GM12878 (cell line): ENCODE results near the gene CMTM4.

ENCODE experiments used
- EZH2 ChIP-seq: IDR thresholded peaks from 2 replicates; pipeline ENCODE4 v1.6.1; 2012; ENCODE audit warnings: low read depth, mild to moderate bottlenecking, control low read depth, inconsistent platforms, low read length, borderline replicate concordance; ENCODE audit not compliant: control insufficient read depth
- MXI1 ChIP-seq: fragments of 150-350 bp; IDR thresholded peaks from 2 replicates; pipeline ENCODE4 v1.6.1; 2011; ENCODE audit warnings: low read depth, mild to moderate bottlenecking, inconsistent platforms, low read length, improper control_type of control experiment
- POLR2A ChIP-seq: IDR thresholded peaks from 2 replicates; pipeline ENCODE4 v1.6.1; 2011; ENCODE audit warnings: low read depth, mild to moderate bottlenecking, low read length
- RAD21 ChIP-seq: IDR thresholded peaks from 2 replicates; pipeline ENCODE4 v1.6.1; 2011; ENCODE audit warnings: mild to moderate bottlenecking, low read depth, low read length, moderate library complexity; ENCODE audit not compliant: insufficient read depth
- ZNF24 ChIP-seq: fragments of 450-650 bp; IDR thresholded peaks from 2 replicates; pipeline ENCODE4 v1.6.1; 2017; ENCODE audit warnings: antibody characterized with exemption, mild to moderate bottlenecking
- TF ChIP-seq, protein P1 (sequence below), 3 experiments: IDR thresholded peaks in 2 of 3; conservative IDR thresholded peaks in 1 of 3; 2 replicates each; pipeline ENCODE4 v1.5.1; 2011; ENCODE audit warnings: low read depth in 3 of 3, low read length in 3 of 3, mild to moderate bottlenecking in 3 of 3, control low read depth in 2 of 3, moderate library complexity in 2 of 3, inconsistent platforms in 1 of 3, mixed read lengths in 1 of 3; ENCODE audit not compliant: control insufficient read depth in 2 of 3, insufficient read depth in 1 of 3; ENCODE audit errors: extremely low read depth in 1 of 3

DNA sequence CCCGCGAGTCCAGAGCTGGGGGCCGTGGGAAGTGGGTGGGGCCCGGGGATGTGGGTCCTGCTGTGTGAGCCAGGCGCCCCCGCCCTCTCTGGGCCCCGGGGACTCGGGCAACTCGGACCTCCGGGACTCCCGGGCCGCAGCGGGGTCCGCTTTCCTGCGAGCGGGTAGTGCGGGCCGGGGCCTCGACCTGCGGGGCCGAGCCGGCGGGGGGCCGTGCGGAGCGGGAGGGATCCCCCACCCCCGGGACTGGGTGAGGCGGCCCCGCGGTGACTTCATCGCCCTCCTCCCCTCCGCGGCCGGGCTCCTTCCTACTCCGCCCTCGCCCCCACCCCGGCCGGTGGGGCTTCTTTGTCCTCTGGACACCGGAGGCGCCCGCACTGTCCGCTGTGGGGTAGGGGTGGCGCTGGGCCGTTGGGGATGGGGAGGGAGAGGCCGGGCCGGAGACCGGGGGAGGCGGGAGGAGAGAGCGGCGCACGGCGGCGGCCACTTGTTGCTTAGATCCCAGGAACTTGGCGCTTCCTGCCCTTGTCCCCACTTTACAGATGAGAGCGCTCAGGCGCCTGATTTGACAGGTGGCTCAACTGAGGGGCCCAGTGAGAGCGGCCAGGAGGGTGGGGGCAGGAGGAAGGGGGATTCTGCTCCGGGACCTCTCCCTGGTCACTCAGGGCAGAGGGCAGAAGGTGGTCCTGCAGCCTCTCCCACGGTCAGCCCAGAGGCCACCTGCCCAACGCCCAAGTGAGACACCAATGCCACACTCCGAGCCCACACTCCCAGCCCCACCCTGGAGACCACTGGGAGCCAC lies 91.2 kb downstream of the CMTM4 start:
- TF ChIP-seq RAD21, result no peak
- no peak for TF ChIP-seq POLR2A
- TF ChIP-seq, protein P1, sequence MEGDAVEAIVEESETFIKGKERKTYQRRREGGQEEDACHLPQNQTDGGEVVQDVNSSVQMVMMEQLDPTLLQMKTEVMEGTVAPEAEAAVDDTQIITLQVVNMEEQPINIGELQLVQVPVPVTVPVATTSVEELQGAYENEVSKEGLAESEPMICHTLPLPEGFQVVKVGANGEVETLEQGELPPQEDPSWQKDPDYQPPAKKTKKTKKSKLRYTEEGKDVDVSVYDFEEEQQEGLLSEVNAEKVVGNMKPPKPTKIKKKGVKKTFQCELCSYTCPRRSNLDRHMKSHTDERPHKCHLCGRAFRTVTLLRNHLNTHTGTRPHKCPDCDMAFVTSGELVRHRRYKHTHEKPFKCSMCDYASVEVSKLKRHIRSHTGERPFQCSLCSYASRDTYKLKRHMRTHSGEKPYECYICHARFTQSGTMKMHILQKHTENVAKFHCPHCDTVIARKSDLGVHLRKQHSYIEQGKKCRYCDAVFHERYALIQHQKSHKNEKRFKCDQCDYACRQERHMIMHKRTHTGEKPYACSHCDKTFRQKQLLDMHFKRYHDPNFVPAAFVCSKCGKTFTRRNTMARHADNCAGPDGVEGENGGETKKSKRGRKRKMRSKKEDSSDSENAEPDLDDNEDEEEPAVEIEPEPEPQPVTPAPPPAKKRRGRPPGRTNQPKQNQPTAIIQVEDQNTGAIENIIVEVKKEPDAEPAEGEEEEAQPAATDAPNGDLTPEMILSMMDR (IDR thresholded peaks at IDR 0.05 in 2 of 3, conservative IDR thresholded peaks at IDR 0.05 in 1 of 3; ENCODE audit: control insufficient read depth in 2 of 3, extremely low read depth in 1 of 3, insufficient read depth in 1 of 3, low read depth in 3 of 3, low read length in 3 of 3), result no peak
- TF ChIP-seq MXI1, result no peak
- TF ChIP-seq ZNF24, result no peak
- TF ChIP-seq EZH2, result no peak
